Nephron progenitor cell (in vitro differentiated cells): ENCODE measurements around the gene VSTM2L.

Experiments
- DNase-seq: peaks from one replicate; pipeline ENCODE4 v3.0.0; 2021
- H3K27ac Mint-ChIP-seq: 2 replicates; pipeline ENCODE4 v1.8.0; 2021; ENCODE audit warnings: mild to moderate bottlenecking, moderate library complexity, mixed read lengths
- H3K27me3 Mint-ChIP-seq: 2 replicates; pipeline ENCODE4 v1.8.0; 2021; ENCODE audit warnings: mild to moderate bottlenecking, low read depth, mixed read lengths; ENCODE audit not compliant: poor library complexity
- H3K36me3 Mint-ChIP-seq: 2 replicates; pipeline ENCODE4 v1.8.0; 2021; ENCODE audit warnings: low read depth, mixed read lengths
- H3K4me1 Mint-ChIP-seq: 2 replicates; pipeline ENCODE4 v1.8.0; 2021; ENCODE audit warnings: mixed read lengths
- H3K4me3 Mint-ChIP-seq: 2 replicates; pipeline ENCODE4 v1.8.0; 2021; ENCODE audit warnings: mild to moderate bottlenecking, moderate library complexity, mixed read lengths
- H3K9me3 Mint-ChIP-seq: 2 replicates; pipeline ENCODE4 v1.8.0; 2021; ENCODE audit warnings: mild to moderate bottlenecking, moderate library complexity, mixed read lengths
- CTCF ChIP-seq: fragments of 200-600 bp; sonication (generic); IDR thresholded peaks from 2 replicates; pipeline ENCODE4 v1.5.0; 2021; ENCODE audit warnings: antibody characterized with exemption

VSTM2L gene

GRCh38 chr20:37969949-37970855 lies 67.3 kb downstream of the VSTM2L start:
- H3K27me3 Mint-ChIP-seq = peaks cover 16% of the 10 kb centered on the region
- TF ChIP-seq CTCF = no peak
- H3K4me3 Mint-ChIP-seq = no peak overlapping the region
- H3K27ac Mint-ChIP-seq = no peak overlapping the region
- DNase-seq = no peak
- peaks cover 31% of the 10 kb centered on the region for H3K9me3 Mint-ChIP-seq
- H3K36me3 Mint-ChIP-seq = peaks cover 13% of the 10 kb centered on the region
- peaks cover 6% of the 10 kb centered on the region for H3K4me1 Mint-ChIP-seq

- DNase-seq = no peak
- no peak for TF ChIP-seq CTCF
- peaks cover 18% of the 10 kb centered on the region for H3K27me3 Mint-ChIP-seq
- no peak overlapping the region for H3K27ac Mint-ChIP-seq
- peaks cover 13% of the 10 kb centered on the region for H3K36me3 Mint-ChIP-seq
- peaks cover 30% of the 10 kb centered on the region for H3K9me3 Mint-ChIP-seq
- H3K4me3 Mint-ChIP-seq = no peak overlapping the region
- peaks cover 6% of the 10 kb centered on the region for H3K4me1 Mint-ChIP-seq
Observed at GRCh38 chr20:37970856-37971245, 67.9 kb downstream of the VSTM2L start.

GRCh38 chr20:37971561-37972127 lies 68.7 kb downstream of the VSTM2L start:
- H3K27ac Mint-ChIP-seq = no peak overlapping the region
- H3K9me3 Mint-ChIP-seq = peaks cover 24% of the 10 kb centered on the region
- H3K27me3 Mint-ChIP-seq = peaks cover 21% of the 10 kb centered on the region
- H3K4me1 Mint-ChIP-seq = peaks cover 12% of the 10 kb centered on the region
- peaks cover 13% of the 10 kb centered on the region for H3K36me3 Mint-ChIP-seq
- DNase-seq = no peak
- H3K4me3 Mint-ChIP-seq = no peak overlapping the region
- no peak for TF ChIP-seq CTCF

- peaks cover 28% of the 10 kb centered on the region for H3K27me3 Mint-ChIP-seq
- H3K4me1 Mint-ChIP-seq = peaks cover 20% of the 10 kb centered on the region
- no peak overlapping the region for H3K4me3 Mint-ChIP-seq
- DNase-seq = no peak
- peaks cover 16% of the 10 kb centered on the region for H3K9me3 Mint-ChIP-seq
- TF ChIP-seq CTCF = no peak
- H3K36me3 Mint-ChIP-seq = peaks cover 13% of the 10 kb centered on the region
- H3K27ac Mint-ChIP-seq = no peak overlapping the region
Observed at GRCh38 chr20:37972256-37973058, 69.5 kb downstream of the VSTM2L start.

- H3K36me3 Mint-ChIP-seq = peaks cover 13% of the 10 kb centered on the region
- peaks cover 36% of the 10 kb centered on the region for H3K27me3 Mint-ChIP-seq
- H3K4me1 Mint-ChIP-seq = peaks cover 27% of the 10 kb centered on the region
- no peak overlapping the region for H3K4me3 Mint-ChIP-seq
- no peak for TF ChIP-seq CTCF
- DNase-seq = no peak
- no peak overlapping the region for H3K27ac Mint-ChIP-seq
- H3K9me3 Mint-ChIP-seq = peaks cover 8% of the 10 kb centered on the region
Observed at GRCh38 chr20:37973059-37973910, 70.4 kb downstream of the VSTM2L start.
